ENCODE measurements around the gene RDH14. TPM values are rescaled to one million over a fixed set of nuclear protein-coding genes. Genes with fewer than 3 reads are reported as not detected.

The RDH14 gene
- total RNA-seq, 1 donor from 2014 or later, result 18.7 TPM

GRCh38 chr2:18549083-18549482 is 11.4 kb downstream of the RDH14 start:
- no peak overlapping the region for H3K4me3 Mint-ChIP-seq
- no peaks in the 10 kb centered on the region for H3K9me3 Mint-ChIP-seq
- H3K4me1 Mint-ChIP-seq, result peaks cover 29% of the 10 kb centered on the region
- intact Hi-C loops (cut with micrococcal nuclease), result no loop called here
- DNase-seq (no peak), ATAC-seq (ENCODE audit: low read depth) (no peak)
- TF ChIP-seq CTCF (IDR thresholded peaks at IDR 0.05), result no peak
- CTCF ChIA-PET, result interaction anchor here (1.1 kb wide), 1 partner anchor 10 kb away, joined by 4 read pairs; no protein-coding TSS in a partner anchor
- no peak overlapping the region for H3K27ac Mint-ChIP-seq
- no peaks in the 10 kb centered on the region for H3K27me3 Mint-ChIP-seq
- POLR2A ChIA-PET, result no interaction called here
- H3K36me3 Mint-ChIP-seq (ENCODE audit: low read depth), result peaks cover 20% of the 10 kb centered on the region

- no peak for DNase-seq
- POLR2A ChIA-PET, result no interaction called here
- no peak overlapping the region for H3K27ac Mint-ChIP-seq
- no peak for ATAC-seq (ENCODE audit: low read depth)
- H3K4me3 Mint-ChIP-seq, result no peak overlapping the region
- peaks cover 18% of the 10 kb centered on the region for H3K36me3 Mint-ChIP-seq (ENCODE audit: low read depth)
- H3K4me1 Mint-ChIP-seq, result peaks cover 29% of the 10 kb centered on the region
- no peaks in the 10 kb centered on the region for H3K27me3 Mint-ChIP-seq
- H3K9me3 Mint-ChIP-seq, result no peaks in the 10 kb centered on the region
- no peak for TF ChIP-seq CTCF (IDR thresholded peaks at IDR 0.05)
- intact Hi-C loops (cut with micrococcal nuclease), result no loop called here
- CTCF ChIA-PET, result no interaction called here
Measured at GRCh38 chr2:18548621-18549020, 11.8 kb downstream of the RDH14 start.

GRCh38 chr2:18546567-18546966 is 13.9 kb downstream of the RDH14 start:
- intact Hi-C loops (cut with micrococcal nuclease), result no loop called here
- no peaks in the 10 kb centered on the region for H3K27me3 Mint-ChIP-seq
- H3K4me1 Mint-ChIP-seq, result peaks cover 29% of the 10 kb centered on the region
- no peak overlapping the region for H3K27ac Mint-ChIP-seq
- H3K9me3 Mint-ChIP-seq, result no peaks in the 10 kb centered on the region
- ChIA-PET CTCF (interaction anchor here (1.2 kb wide), 1 partner anchor 28 kb away, joined by 3 read pairs; no protein-coding TSS in a partner anchor), POLR2A (interaction anchor here (1.1 kb wide), 1 partner anchor 13 kb away, joined by 3 read pairs; no protein-coding TSS in a partner anchor)
- no peak overlapping the region for H3K4me3 Mint-ChIP-seq
- no peak for DNase-seq
- no peak for TF ChIP-seq CTCF (IDR thresholded peaks at IDR 0.05)
- H3K36me3 Mint-ChIP-seq (ENCODE audit: low read depth), result peaks cover 8% of the 10 kb centered on the region
- no peak for ATAC-seq (ENCODE audit: low read depth)

GRCh38 chr2:18545384-18545783 is 15.1 kb downstream of the RDH14 start:
- H3K36me3 Mint-ChIP-seq (ENCODE audit: low read depth), result peaks cover 8% of the 10 kb centered on the region
- ChIA-PET CTCF (interaction anchor here (1.2 kb wide), 1 partner anchor 27 kb away, joined by 3 read pairs; no protein-coding TSS in a partner anchor), POLR2A (no interaction called here)
- H3K27me3 Mint-ChIP-seq, result no peaks in the 10 kb centered on the region
- ATAC-seq (ENCODE audit: low read depth) (no peak), DNase-seq (no peak)
- intact Hi-C loops (cut with micrococcal nuclease), result no loop called here
- H3K4me1 Mint-ChIP-seq, result peaks cover 25% of the 10 kb centered on the region
- no peak overlapping the region for H3K27ac Mint-ChIP-seq
- H3K9me3 Mint-ChIP-seq, result peaks cover 5% of the 10 kb centered on the region
- no peak for TF ChIP-seq CTCF (IDR thresholded peaks at IDR 0.05)
- no peak overlapping the region for H3K4me3 Mint-ChIP-seq

GRCh38 chr2:18544171-18544570 is 16.3 kb downstream of the RDH14 start:
- Mint-ChIP-seq H3K4me1 (peaks cover 18% of the 10 kb centered on the region), H3K27me3 (no peaks in the 10 kb centered on the region), H3K4me3 (no peak overlapping the region), H3K27ac (no peak overlapping the region), H3K9me3 (peaks cover 5% of the 10 kb centered on the region), H3K36me3 (ENCODE audit: low read depth) (peaks cover 4% of the 10 kb centered on the region)
- CTCF ChIA-PET, result no interaction called here
- DNase-seq (no peak), ATAC-seq (ENCODE audit: low read depth) (no peak)
- TF ChIP-seq CTCF (IDR thresholded peaks at IDR 0.05), result no peak
- intact Hi-C loops (cut with micrococcal nuclease), result no loop called here
- POLR2A ChIA-PET, result no interaction called here
